SU-DHL-6 (cell line): ENCODE results near the gene LIX1.

Experiments used
- CTCF ChIP-seq: fragments of 200-600 bp; sonication (generic); IDR thresholded peaks from one replicate; pipeline ENCODE4 v1.5.1; 2017; ENCODE audit warnings: antibody characterized with exemption, mild to moderate bottlenecking, low read length, moderate library complexity; ENCODE audit not compliant: insufficient read depth, poor library complexity, severe bottlenecking
- EZH2phosphoT487 ChIP-seq: fragments of 200-600 bp; sonication (generic), shearing (Covaris generic); conservative IDR thresholded peaks from 2 replicates; pipeline ENCODE4 v1.6.1; 2018; ENCODE audit warnings: mild to moderate bottlenecking, antibody characterized with exemption, low read length, moderate library complexity, mixed read lengths

GRCh38 chr5:97150401-97150800, 8.0 kb upstream of the LIX1 start:
- no peak for TF ChIP-seq CTCF
- no peak for TF ChIP-seq EZH2phosphoT487
